Muscle of leg (tissue), 11 donors: Measurements from ENCODE around the gene RASAL2. TPM values are rescaled to one million over a fixed set of nuclear protein-coding genes. Genes with fewer than 3 reads are reported as not detected.

Experiments used
- DNase-seq: peaks from one replicate; pipeline ENCODE4 v3.0.0; 2013
- H3K27ac ChIP-seq: one replicate; pipeline ENCODE4 v1.5.1; 2013; ENCODE audit warnings: mild to moderate bottlenecking, low read length, control low read depth
- H3K27me3 ChIP-seq: one replicate; pipeline ENCODE4 v1.6.1; 2013; ENCODE audit warnings: low read length; ENCODE audit not compliant: control insufficient read depth, insufficient read depth
- H3K36me3 ChIP-seq: one replicate; pipeline ENCODE4 v1.6.1; 2013; ENCODE audit warnings: low read length; ENCODE audit not compliant: control insufficient read depth, insufficient read depth
- H3K4me1 ChIP-seq: one replicate; pipeline ENCODE4 v1.6.1; 2013; ENCODE audit warnings: low read length; ENCODE audit not compliant: control insufficient read depth, insufficient read depth
- H3K4me3 ChIP-seq: one replicate; pipeline ENCODE4 v1.5.1; 2013; ENCODE audit warnings: low read length, control low read depth
- H3K9me3 ChIP-seq: replicated peaks from 2 replicates; pipeline ENCODE4 v1.6.1; 2013; ENCODE audit warnings: low read depth, low read length; ENCODE audit not compliant: control insufficient read depth
- WGBS: methylation state at CpG from one replicate; pipeline ENCODE4 v1.1.5; 2013; ENCODE audit warnings: missing lambda C conversion rate; ENCODE audit not compliant: insufficient coverage; 5-methylcytosine and 5-hydroxymethylcytosine counted together
- polyA plus RNA-seq, 8 donors: library from polyadenylated mRNA; unstranded; fragments of 120-200 nt; gene quantifications; one replicate each; pipeline versions ENCODE4 v1.2.1 to v1.2.3, GENCODE V29; 2013; ENCODE audit warnings: inconsistent platforms in 1 of 8, low replicate concordance in 1 of 8; ENCODE audit not compliant: insufficient read length in 8 of 8, insufficient read depth in 1 of 8
- total RNA-seq: library from RNA; stranded (reverse); fragments of 120-200 nt; gene quantifications from one replicate; pipeline ENCODE4 v1.2.4, GENCODE V29; 2013

Gene RASAL2
- total and polyA plus RNA-seq, 9 donors = 8.5 to 16.7 (median 13.1) TPM

DNA sequence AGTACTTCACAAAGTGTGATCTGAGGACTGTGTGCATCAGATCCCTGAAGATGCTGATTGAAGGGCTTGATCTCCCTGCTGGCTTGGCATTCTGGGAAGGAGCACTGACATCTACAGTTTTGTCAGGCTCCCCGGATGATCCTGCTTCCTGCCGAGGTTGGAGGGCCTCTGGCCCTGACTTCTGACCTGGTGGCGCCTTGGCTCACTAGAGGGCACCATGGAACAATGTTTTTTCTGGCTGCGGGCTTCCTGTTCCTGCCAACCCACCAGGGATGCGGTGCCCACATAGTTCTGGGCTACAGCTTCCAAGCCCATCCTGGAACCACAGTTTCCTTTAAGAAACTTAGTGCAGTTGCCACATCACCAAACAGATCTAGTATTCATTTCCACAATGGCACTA lies 38.8 kb upstream of the RASAL2 start:
- Histone ChIP-seq H3K27ac (no peak overlapping the region), H3K27me3 (no peaks in the 10 kb centered on the region), H3K4me1 (peaks cover 14% of the 10 kb centered on the region), H3K9me3 (no peaks in the 10 kb centered on the region), H3K4me3 (no peak overlapping the region), H3K36me3 (no peaks in the 10 kb centered on the region)
- 30% methylated on average over 5 of the region's 5 CpGs for WGBS
- peak; percentile 24 for DNase-seq

GRCh38 chr1:178055779-178056471 lies 38.0 kb upstream of the RASAL2 start:
- peaks cover 16% of the 10 kb centered on the region for H3K4me1 ChIP-seq
- no peaks in the 10 kb centered on the region for H3K36me3 ChIP-seq
- no peaks in the 10 kb centered on the region for H3K9me3 ChIP-seq
- 72% methylated on average over 4 of the region's 8 CpGs for WGBS
- H3K4me3 ChIP-seq = no peak overlapping the region
- no peaks in the 10 kb centered on the region for H3K27me3 ChIP-seq
- peak overlapping the region; percentile 63 for H3K27ac ChIP-seq
- DNase-seq = peak; percentile 17

DNA sequence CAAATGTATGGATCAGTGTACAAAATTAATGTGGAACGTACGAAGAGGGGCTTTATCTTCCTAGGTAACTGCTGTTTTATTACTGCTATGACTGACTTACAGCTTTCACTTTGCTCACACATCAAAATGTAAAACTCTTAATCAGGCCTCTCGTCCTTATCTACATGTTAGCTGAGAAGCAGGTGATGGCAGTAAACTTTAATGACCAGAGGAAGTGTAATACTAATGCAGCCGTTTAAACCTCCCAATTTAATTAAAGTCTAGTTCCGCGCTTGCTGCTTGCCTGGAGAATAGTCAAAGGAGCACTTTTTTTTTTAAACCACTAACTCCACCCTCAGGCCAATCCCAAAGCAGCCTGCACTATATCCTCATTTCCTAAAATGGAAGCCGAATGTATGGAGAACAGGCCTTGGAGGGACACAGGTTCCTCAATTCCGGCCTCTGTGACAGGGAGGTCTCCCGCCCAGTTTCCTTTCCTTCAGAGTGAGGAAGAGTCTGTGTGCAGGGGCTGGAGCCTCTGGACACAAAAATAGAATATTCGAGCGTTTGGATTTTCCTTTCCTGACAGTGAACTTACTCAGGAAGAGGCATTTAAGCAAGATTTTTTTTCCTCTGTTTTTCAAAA lies 36.7 kb upstream of the RASAL2 start:
- Histone ChIP-seq H3K36me3 (no peaks in the 10 kb centered on the region), H3K4me3 (no peak overlapping the region), H3K9me3 (no peaks in the 10 kb centered on the region), H3K27me3 (no peaks in the 10 kb centered on the region), H3K4me1 (peaks cover 17% of the 10 kb centered on the region), H3K27ac (peak overlapping the region; percentile 63)
- DNase-seq = peak; percentile 75
- WGBS = 40% methylated on average over 2 of the region's 11 CpGs

- H3K36me3 ChIP-seq = no peaks in the 10 kb centered on the region
- no peak overlapping the region for H3K4me3 ChIP-seq
- H3K27ac ChIP-seq = peak overlapping the region; percentile 63
- H3K9me3 ChIP-seq = no peaks in the 10 kb centered on the region
- peaks cover 17% of the 10 kb centered on the region for H3K4me1 ChIP-seq
- no peaks in the 10 kb centered on the region for H3K27me3 ChIP-seq
- DNase-seq = peak; percentile 65
- WGBS = 26% methylated on average over 3 of the region's 7 CpGs
Observed at GRCh38 chr1:178057912-178058534, 35.9 kb upstream of the RASAL2 start.

- DNase-seq = no peak
- no peak overlapping the region for H3K4me3 ChIP-seq
- WGBS = 18% methylated on average over 2 of the region's 9 CpGs
- H3K27ac ChIP-seq = no peak overlapping the region
- no peaks in the 10 kb centered on the region for H3K27me3 ChIP-seq
- no peaks in the 10 kb centered on the region for H3K9me3 ChIP-seq
- H3K36me3 ChIP-seq = no peaks in the 10 kb centered on the region
- H3K4me1 ChIP-seq = peaks cover 17% of the 10 kb centered on the region
Observed at GRCh38 chr1:178060789-178061556, 32.9 kb upstream of the RASAL2 start.

DNA sequence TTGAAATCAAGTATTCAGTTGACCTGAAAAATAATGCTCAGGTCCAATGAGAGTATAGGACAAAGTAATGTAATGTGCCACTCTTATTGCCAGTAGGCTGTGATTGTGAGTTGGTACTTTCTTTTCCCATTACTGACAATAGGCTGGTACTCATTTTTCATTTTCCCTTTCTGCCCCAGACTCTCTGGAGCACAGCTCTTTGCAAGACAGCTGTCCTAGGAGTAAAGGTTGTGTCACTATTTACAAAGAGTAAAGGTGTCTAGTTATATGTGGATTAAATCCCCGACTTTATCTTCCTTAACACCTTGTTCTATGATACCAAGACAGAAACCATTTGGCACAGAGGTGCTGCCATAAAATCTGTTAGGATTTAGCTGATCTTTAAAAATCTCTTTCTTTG lies 32.3 kb upstream of the RASAL2 start:
- no peak overlapping the region for H3K27ac ChIP-seq
- peaks cover 12% of the 10 kb centered on the region for H3K4me1 ChIP-seq

GRCh38 chr1:178064191-178064821 lies 29.6 kb upstream of the RASAL2 start:
- no peak for DNase-seq
- Histone ChIP-seq H3K4me1 (peaks cover 3% of the 10 kb centered on the region), H3K9me3 (no peaks in the 10 kb centered on the region), H3K36me3 (no peaks in the 10 kb centered on the region), H3K27me3 (no peaks in the 10 kb centered on the region), H3K4me3 (no peak overlapping the region), H3K27ac (no peak overlapping the region)
- no CpG with 5 or more reads among the region's 8 CpGs for WGBS

More for the DNA sequence above, 32.3 kb upstream of the RASAL2 start:
- Histone ChIP-seq H3K9me3 (no peaks in the 10 kb centered on the region), H3K36me3 (no peaks in the 10 kb centered on the region), H3K4me3 (no peak overlapping the region), H3K27me3 (no peaks in the 10 kb centered on the region)
- no peak for DNase-seq
- no CpG with 5 or more reads among the region's 1 CpG for WGBS

GRCh38 chr1:178065250-178065649 lies 28.7 kb upstream of the RASAL2 start:
- H3K27me3 ChIP-seq = no peaks in the 10 kb centered on the region
- H3K4me1 ChIP-seq = peaks cover 3% of the 10 kb centered on the region
- WGBS = 45% methylated on average over 2 of the region's 3 CpGs
- no peak overlapping the region for H3K4me3 ChIP-seq
- H3K27ac ChIP-seq = no peak overlapping the region
- H3K9me3 ChIP-seq = no peaks in the 10 kb centered on the region
- DNase-seq = no peak
- H3K36me3 ChIP-seq = no peaks in the 10 kb centered on the region

DNA sequence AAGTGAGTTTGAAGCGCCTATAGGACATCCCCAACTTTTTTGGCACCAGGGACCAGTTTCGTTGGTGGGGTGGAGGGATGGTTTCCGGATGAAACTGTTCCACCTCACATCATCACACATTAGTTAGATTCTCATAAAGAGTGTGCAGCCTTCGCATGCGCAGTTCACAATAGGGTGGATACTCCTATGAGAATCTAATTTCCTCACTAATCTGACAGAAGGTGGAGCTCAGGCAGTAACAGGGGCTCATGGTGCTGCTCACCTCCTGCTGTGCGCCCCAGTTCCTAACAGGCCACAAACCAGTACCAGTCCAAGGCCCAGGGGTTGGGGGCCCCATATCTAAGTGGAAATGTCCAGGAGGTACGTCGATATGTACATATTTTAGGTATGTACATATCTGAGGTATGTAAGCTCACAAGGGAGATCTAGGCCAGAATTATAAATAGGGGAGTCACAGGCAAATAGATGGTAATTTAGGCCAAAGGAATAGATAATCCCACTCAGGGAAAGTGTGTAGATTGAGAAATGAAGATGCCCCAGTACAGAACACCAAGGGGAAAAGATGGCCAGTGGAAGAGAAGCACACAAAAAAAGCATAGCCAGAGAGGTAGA lies 27.5 kb upstream of the RASAL2 start:
- no peak for DNase-seq
- H3K27me3 ChIP-seq = no peaks in the 10 kb centered on the region
- H3K27ac ChIP-seq = no peak overlapping the region
- H3K4me1 ChIP-seq = no peaks in the 10 kb centered on the region
- H3K36me3 ChIP-seq = no peaks in the 10 kb centered on the region
- WGBS = 100% methylated on average over 2 of the region's 8 CpGs
- H3K4me3 ChIP-seq = no peak overlapping the region
- no peaks in the 10 kb centered on the region for H3K9me3 ChIP-seq
